OCI-LY1 (cell line): ENCODE data around the gene METTL21A.

Source experiments
- H2AFZ ChIP-seq: fragments of 200-600 bp; sonication (generic), shearing (Covaris generic); 2 replicates; pipeline ENCODE4 v1.6.0; 2014; ENCODE audit warnings: antibody characterized with exemption, mild to moderate bottlenecking, low read length
- H3F3A ChIP-seq: fragments of 200-600 bp; sonication (generic), shearing (Covaris generic); 2 replicates; pipeline ENCODE4 v1.6.0; 2014; ENCODE audit warnings: mild to moderate bottlenecking, antibody characterized with exemption, low read length, moderate library complexity; ENCODE audit not compliant: insufficient read depth
- H3K27ac ChIP-seq: fragments of 200-600 bp; sonication (generic); 2 replicates; pipeline ENCODE4 v1.5.1; 2014; ENCODE audit warnings: low read length, mixed run types, mild to moderate bottlenecking, low read depth; ENCODE audit not compliant: poor library complexity, severe bottlenecking
- H3K27me3 ChIP-seq: fragments of 200-600 bp; sonication (generic); 2 replicates; pipeline ENCODE4 v1.6.0; 2014; ENCODE audit warnings: antibody characterized with exemption, mild to moderate bottlenecking, low read length, moderate library complexity; ENCODE audit not compliant: insufficient read depth
- H3K36me3 ChIP-seq: fragments of 200-600 bp; sonication (generic); 2 replicates; pipeline ENCODE4 v1.6.1; 2014; ENCODE audit warnings: mild to moderate bottlenecking, antibody characterized with exemption, low read length, moderate library complexity, mixed read lengths; ENCODE audit not compliant: insufficient read depth
- H3K4me1 ChIP-seq: fragments of 200-600 bp; sonication (generic); 2 replicates; pipeline ENCODE4 v1.5.1; 2014; ENCODE audit warnings: mild to moderate bottlenecking, low read length, moderate library complexity; ENCODE audit not compliant: insufficient read depth, severe bottlenecking
- H3K4me2 ChIP-seq: fragments of 200-600 bp; sonication (generic), shearing (Covaris generic); 2 replicates; pipeline ENCODE4 v1.6.1; 2014; ENCODE audit warnings: low read length
- H3K4me3 ChIP-seq: fragments of 200-600 bp; sonication (generic); 2 replicates; pipeline ENCODE4 v1.5.1; 2014; ENCODE audit warnings: low read length, low read depth, mild to moderate bottlenecking, mixed read lengths; ENCODE audit not compliant: poor library complexity, severe bottlenecking
- H3K79me2 ChIP-seq: fragments of 200-600 bp; shearing (Covaris generic); 2 replicates; pipeline ENCODE4 v1.6.1; 2016; ENCODE audit warnings: mixed run types, low read length, mixed read lengths; ENCODE audit not compliant: insufficient read depth
- H3K9ac ChIP-seq: fragments of 200-600 bp; sonication (generic), shearing (Covaris generic); 2 replicates; pipeline ENCODE4 v1.6.1; 2014; ENCODE audit warnings: mild to moderate bottlenecking, low read length, mixed read lengths
- H3K9me2 ChIP-seq: fragments of 200-600 bp; sonication (generic), shearing (Covaris generic); 2 replicates; pipeline ENCODE4 v1.6.1; 2014; ENCODE audit warnings: low read depth, mild to moderate bottlenecking, low read length, mixed read lengths
- H3K9me3 ChIP-seq: fragments of 200-600 bp; shearing (Covaris generic); 2 replicates; pipeline ENCODE4 v1.6.1; 2014; ENCODE audit warnings: low read length, mixed read lengths
- H4K20me1 ChIP-seq: fragments of 200-600 bp; sonication (generic), shearing (Covaris generic); 2 replicates; pipeline ENCODE4 v1.6.0; 2016; ENCODE audit warnings: mild to moderate bottlenecking, low read length; ENCODE audit not compliant: insufficient read depth
- EZH2 ChIP-seq: fragments of 200-600 bp; sonication (generic), shearing (Covaris generic); IDR thresholded peaks from 2 replicates; pipeline ENCODE4 v1.8.0; 2017; ENCODE audit warnings: borderline replicate concordance, mixed run types, mild to moderate bottlenecking, antibody characterized with exemption, low read length, moderate library complexity, mixed read lengths
- TF ChIP-seq, protein P1 (sequence below): fragments of 200-600 bp; sonication (generic), shearing (Covaris generic); IDR thresholded peaks from 2 replicates; pipeline ENCODE4 v1.5.1; 2017; ENCODE audit warnings: mild to moderate bottlenecking, antibody characterized with exemption, low read length, moderate library complexity, mixed read lengths

METTL21A gene

GRCh38 chr2:207603486-207603885 is 21.7 kb downstream of the METTL21A start:
- H3K27ac ChIP-seq = no peak overlapping the region
- no peaks in the 10 kb centered on the region for H3K9me3 ChIP-seq
- no peaks in the 10 kb centered on the region for H3K27me3 ChIP-seq
- no peak overlapping the region for H3K4me3 ChIP-seq
- no peaks in the 10 kb centered on the region for H4K20me1 ChIP-seq
- TF ChIP-seq, protein P1, sequence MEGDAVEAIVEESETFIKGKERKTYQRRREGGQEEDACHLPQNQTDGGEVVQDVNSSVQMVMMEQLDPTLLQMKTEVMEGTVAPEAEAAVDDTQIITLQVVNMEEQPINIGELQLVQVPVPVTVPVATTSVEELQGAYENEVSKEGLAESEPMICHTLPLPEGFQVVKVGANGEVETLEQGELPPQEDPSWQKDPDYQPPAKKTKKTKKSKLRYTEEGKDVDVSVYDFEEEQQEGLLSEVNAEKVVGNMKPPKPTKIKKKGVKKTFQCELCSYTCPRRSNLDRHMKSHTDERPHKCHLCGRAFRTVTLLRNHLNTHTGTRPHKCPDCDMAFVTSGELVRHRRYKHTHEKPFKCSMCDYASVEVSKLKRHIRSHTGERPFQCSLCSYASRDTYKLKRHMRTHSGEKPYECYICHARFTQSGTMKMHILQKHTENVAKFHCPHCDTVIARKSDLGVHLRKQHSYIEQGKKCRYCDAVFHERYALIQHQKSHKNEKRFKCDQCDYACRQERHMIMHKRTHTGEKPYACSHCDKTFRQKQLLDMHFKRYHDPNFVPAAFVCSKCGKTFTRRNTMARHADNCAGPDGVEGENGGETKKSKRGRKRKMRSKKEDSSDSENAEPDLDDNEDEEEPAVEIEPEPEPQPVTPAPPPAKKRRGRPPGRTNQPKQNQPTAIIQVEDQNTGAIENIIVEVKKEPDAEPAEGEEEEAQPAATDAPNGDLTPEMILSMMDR = no peak
- TF ChIP-seq EZH2 = no peak
- peaks cover 41% of the 10 kb centered on the region for H3K36me3 ChIP-seq
- H3K9me2 ChIP-seq = no peaks in the 10 kb centered on the region
- H3F3A ChIP-seq = 0 out of 2 replicates have a peak, but pooled peaks cover 5% of the 10 kb centered on the region
- H3K4me2 ChIP-seq = no peak overlapping the region
- H3K9ac ChIP-seq = no peak overlapping the region
- H2AFZ ChIP-seq = no peak overlapping the region
- no peaks in the 10 kb centered on the region for H3K79me2 ChIP-seq
- H3K4me1 ChIP-seq = no peaks in the 10 kb centered on the region

DNA sequence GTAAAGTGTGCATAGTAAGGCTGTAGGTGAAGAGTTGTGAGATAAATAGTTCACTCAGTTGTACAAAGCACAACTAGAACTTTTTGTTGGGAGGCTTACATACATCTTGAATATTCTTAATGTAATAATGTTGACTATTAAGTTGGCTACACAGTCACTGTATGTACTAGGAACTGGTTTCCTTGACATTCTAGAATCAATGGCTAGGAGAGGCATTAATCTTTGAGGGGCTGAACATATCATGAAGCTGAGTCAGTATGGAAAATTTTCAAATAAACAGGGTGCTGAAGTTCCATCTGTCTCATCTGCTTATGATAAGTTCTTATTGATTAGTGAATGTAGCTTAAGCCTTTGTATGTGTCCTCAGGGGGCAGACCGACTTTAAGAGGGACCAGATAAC is 23.4 kb downstream of the METTL21A start:
- no peaks in the 10 kb centered on the region for H3K9me2 ChIP-seq
- no peaks in the 10 kb centered on the region for H3K27me3 ChIP-seq
- no peaks in the 10 kb centered on the region for H4K20me1 ChIP-seq
- H3K36me3 ChIP-seq = peaks cover 48% of the 10 kb centered on the region
- H3K4me3 ChIP-seq = no peak overlapping the region
- 0 out of 2 replicates have a peak, but pooled peaks cover 5% of the 10 kb centered on the region for H3F3A ChIP-seq
- H3K9me3 ChIP-seq = no peaks in the 10 kb centered on the region
- H3K4me2 ChIP-seq = no peak overlapping the region
- H3K4me1 ChIP-seq = no peaks in the 10 kb centered on the region
- H3K79me2 ChIP-seq = no peaks in the 10 kb centered on the region
- no peak overlapping the region for H2AFZ ChIP-seq
- no peak overlapping the region for H3K27ac ChIP-seq
- H3K9ac ChIP-seq = no peak overlapping the region
- TF ChIP-seq, protein P1 = no peak
- no peak for TF ChIP-seq EZH2

GRCh38 chr2:207600231-207600630 is 25.0 kb downstream of the METTL21A start:
- no peak overlapping the region for H3K4me2 ChIP-seq
- no peak overlapping the region for H2AFZ ChIP-seq
- 0 out of 2 replicates have a peak, but pooled peaks cover 2% of the 10 kb centered on the region for H3F3A ChIP-seq
- H3K4me3 ChIP-seq = no peak overlapping the region
- H3K9ac ChIP-seq = no peak overlapping the region
- H3K9me3 ChIP-seq = no peaks in the 10 kb centered on the region
- H3K36me3 ChIP-seq = peaks cover 61% of the 10 kb centered on the region
- H3K79me2 ChIP-seq = no peaks in the 10 kb centered on the region
- H3K4me1 ChIP-seq = no peaks in the 10 kb centered on the region
- no peak overlapping the region for H3K27ac ChIP-seq
- H3K9me2 ChIP-seq = no peaks in the 10 kb centered on the region
- TF ChIP-seq, protein P1 = no peak
- TF ChIP-seq EZH2 = no peak
- no peaks in the 10 kb centered on the region for H3K27me3 ChIP-seq
- H4K20me1 ChIP-seq = no peaks in the 10 kb centered on the region
